ENCODE measurements around the gene EDC4.

DNA sequence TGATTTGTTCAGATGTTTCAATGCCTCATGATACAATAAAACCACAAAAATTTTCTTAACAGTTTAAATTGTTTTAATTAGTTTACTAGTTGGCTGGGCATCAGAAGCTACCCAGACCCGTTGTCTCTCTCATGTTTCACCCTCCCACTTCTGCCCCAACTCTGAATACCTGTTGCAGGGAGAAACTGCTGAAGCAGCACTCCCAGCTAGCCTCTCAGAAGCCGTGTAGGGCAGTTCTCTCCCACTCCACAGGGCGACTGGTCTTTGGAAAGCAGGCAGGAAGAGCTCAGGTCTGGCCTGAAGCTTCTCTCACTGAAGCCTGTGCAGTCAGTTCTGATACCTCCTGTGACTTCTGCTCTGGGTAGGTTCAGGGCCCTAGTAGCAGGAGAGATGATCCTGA lies 1.6 kb upstream of the EDC4 start:
- TF ChIP-seq, protein P1, sequence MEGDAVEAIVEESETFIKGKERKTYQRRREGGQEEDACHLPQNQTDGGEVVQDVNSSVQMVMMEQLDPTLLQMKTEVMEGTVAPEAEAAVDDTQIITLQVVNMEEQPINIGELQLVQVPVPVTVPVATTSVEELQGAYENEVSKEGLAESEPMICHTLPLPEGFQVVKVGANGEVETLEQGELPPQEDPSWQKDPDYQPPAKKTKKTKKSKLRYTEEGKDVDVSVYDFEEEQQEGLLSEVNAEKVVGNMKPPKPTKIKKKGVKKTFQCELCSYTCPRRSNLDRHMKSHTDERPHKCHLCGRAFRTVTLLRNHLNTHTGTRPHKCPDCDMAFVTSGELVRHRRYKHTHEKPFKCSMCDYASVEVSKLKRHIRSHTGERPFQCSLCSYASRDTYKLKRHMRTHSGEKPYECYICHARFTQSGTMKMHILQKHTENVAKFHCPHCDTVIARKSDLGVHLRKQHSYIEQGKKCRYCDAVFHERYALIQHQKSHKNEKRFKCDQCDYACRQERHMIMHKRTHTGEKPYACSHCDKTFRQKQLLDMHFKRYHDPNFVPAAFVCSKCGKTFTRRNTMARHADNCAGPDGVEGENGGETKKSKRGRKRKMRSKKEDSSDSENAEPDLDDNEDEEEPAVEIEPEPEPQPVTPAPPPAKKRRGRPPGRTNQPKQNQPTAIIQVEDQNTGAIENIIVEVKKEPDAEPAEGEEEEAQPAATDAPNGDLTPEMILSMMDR (tag by site-specific recombination; IDR thresholded peaks at IDR 0.05): no peak
- TF ChIP-seq ZNF138 (tag by site-specific recombination; IDR thresholded peaks at IDR 0.05; ENCODE audit: borderline replicate concordance): no peak
